Mesothelial cell of epicardium (in vitro differentiated cells): ENCODE measurements around the gene CD226. TPM values are rescaled to one million over a fixed set of nuclear protein-coding genes. Genes with fewer than 3 reads are reported as not detected.

Source experiments
- DNase-seq, 2 experiments: peaks; one replicate each; pipeline ENCODE4 v3.0.0; 2021; ENCODE audit warnings: low spot score in 2 of 2; ENCODE audit not compliant: unreplicated experiment in 2 of 2
- H3K27ac Mint-ChIP-seq: 2 replicates; pipeline ENCODE4 v1.8.0; 2021; ENCODE audit warnings: mixed read lengths
- H3K27me3 Mint-ChIP-seq: 2 replicates; pipeline ENCODE4 v1.8.0; 2021; ENCODE audit warnings: low read depth, mixed read lengths
- H3K36me3 Mint-ChIP-seq: 2 replicates; pipeline ENCODE4 v1.8.0; 2021; ENCODE audit warnings: mixed read lengths
- H3K4me1 Mint-ChIP-seq: 2 replicates; pipeline ENCODE4 v1.8.0; 2021; ENCODE audit warnings: mixed read lengths
- H3K4me3 Mint-ChIP-seq: 2 replicates; pipeline ENCODE4 v1.8.0; 2021; ENCODE audit warnings: mild to moderate bottlenecking, moderate library complexity, mixed read lengths
- H3K9me3 Mint-ChIP-seq: 2 replicates; pipeline ENCODE4 v1.8.0; 2021; ENCODE audit warnings: mixed read lengths
- CTCF ChIP-seq: fragments of 200-600 bp; sonication (generic); IDR thresholded peaks from one replicate; pipeline ENCODE4 v1.5.0; 2021; ENCODE audit warnings: antibody characterized with exemption; ENCODE audit not compliant: unreplicated experiment
- total RNA-seq: library from RNA; stranded (reverse); gene quantifications from 3 replicates; pipeline ENCODE4 v1.2.1, GENCODE V29; 2021

CD226 gene
- total RNA-seq, 1 donor from 2014 or later: 0.31 TPM

GRCh38 chr18:69843015-69843414, 104.7 kb downstream of the CD226 start:
- no peak overlapping the region for H3K4me3 Mint-ChIP-seq
- no peaks in the 10 kb centered on the region for H3K9me3 Mint-ChIP-seq

DNA sequence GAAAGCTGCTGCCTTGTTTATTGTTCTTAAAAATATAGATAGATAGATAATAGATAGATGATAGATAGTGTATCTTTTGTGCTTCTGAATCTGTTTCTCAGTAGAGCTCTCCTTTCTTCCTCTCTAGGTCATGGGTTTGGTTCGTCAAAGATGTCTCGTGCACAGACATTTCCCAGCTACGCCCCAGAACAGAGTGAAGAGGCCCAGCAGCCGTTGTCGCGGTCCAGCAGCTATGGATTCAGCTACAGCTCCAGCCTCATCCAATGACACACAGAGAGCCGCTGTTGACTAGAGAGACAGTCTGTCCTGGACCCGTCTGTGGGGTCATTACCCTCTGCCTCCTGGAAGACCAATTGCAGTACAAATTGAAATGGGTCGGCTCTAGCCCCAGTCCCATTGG, 106.6 kb downstream of the CD226 start:
- no peak overlapping the region for H3K27ac Mint-ChIP-seq
- H3K4me1 Mint-ChIP-seq: peaks cover 7% of the 10 kb centered on the region
- TF ChIP-seq CTCF: no peak
- no peaks in the 10 kb centered on the region for H3K36me3 Mint-ChIP-seq
- no peak for DNase-seq
- no peaks in the 10 kb centered on the region for H3K9me3 Mint-ChIP-seq
- no peak overlapping the region for H3K4me3 Mint-ChIP-seq
- H3K27me3 Mint-ChIP-seq: peaks cover 3% of the 10 kb centered on the region

More at GRCh38 chr18:69843015-69843414, 104.7 kb downstream of the CD226 start:
- Mint-ChIP-seq H3K27ac (no peak overlapping the region), H3K27me3 (peaks cover 3% of the 10 kb centered on the region), H3K36me3 (no peaks in the 10 kb centered on the region), H3K4me1 (peaks cover 12% of the 10 kb centered on the region)
- DNase-seq: no peak
- TF ChIP-seq CTCF: no peak

- Mint-ChIP-seq H3K9me3 (no peaks in the 10 kb centered on the region), H3K4me3 (no peak overlapping the region), H3K27me3 (peaks cover 3% of the 10 kb centered on the region), H3K4me1 (no peaks in the 10 kb centered on the region), H3K36me3 (no peaks in the 10 kb centered on the region), H3K27ac (no peak overlapping the region)
- no peak for DNase-seq
- no peak for TF ChIP-seq CTCF
These were observed 107.2 kb downstream of the CD226 start for GRCh38 chr18:69840445-69840844.

- Mint-ChIP-seq H3K9me3 (no peaks in the 10 kb centered on the region), H3K4me3 (no peak overlapping the region), H3K4me1 (no peaks in the 10 kb centered on the region), H3K36me3 (no peaks in the 10 kb centered on the region), H3K27me3 (peaks cover 3% of the 10 kb centered on the region), H3K27ac (no peak overlapping the region)
- no peak for TF ChIP-seq CTCF
- DNase-seq: no peak
These were observed 107.7 kb downstream of the CD226 start for GRCh38 chr18:69840001-69840400.

GRCh38 chr18:69839497-69839896, 108.2 kb downstream of the CD226 start:
- H3K4me1 Mint-ChIP-seq: no peaks in the 10 kb centered on the region
- no peaks in the 10 kb centered on the region for H3K36me3 Mint-ChIP-seq
- H3K27ac Mint-ChIP-seq: no peak overlapping the region
- no peaks in the 10 kb centered on the region for H3K9me3 Mint-ChIP-seq
- DNase-seq: no peak
- H3K4me3 Mint-ChIP-seq: no peak overlapping the region
- peaks cover 3% of the 10 kb centered on the region for H3K27me3 Mint-ChIP-seq
- no peak for TF ChIP-seq CTCF
